Endothelial cell of umbilical vein (primary cell): ENCODE results near the gene VAV2. TPM values are rescaled to one million over a fixed set of nuclear protein-coding genes. Genes with fewer than 3 reads are reported as not detected.

Experiments
- BruUV-seq: library from RNA; stranded (reverse); fragments of 400-500 nt; replicated peaks from 2 replicates; lab custom pipeline; 2021; lab: Mats Ljungman, UMichigan
- CTCF ChIA-PET: fragments of 300-600, 350-600 bp; sonication (Branson Sonifier 250); formaldehyde crosslinking; loops from one replicate; lab custom pipeline; 2021; ENCODE audit warnings: antibody characterized with exemption, inconsistent platforms; lab: Charles Lee
- POLR2A ChIA-PET: fragments of 300-600, 350-600 bp; sonication (Branson Sonifier 250); formaldehyde crosslinking; loops from one replicate; lab custom pipeline; 2021; ENCODE audit warnings: antibody characterized with exemption, inconsistent platforms; lab: Charles Lee
- DNase-seq: peaks from one replicate; pipeline ENCODE4 v3.0.0-alpha.2; 2011; ENCODE audit warnings: low read depth, low spot score
- FAIRE-seq: peaks from 2 replicates; lab custom pipeline; 2011; peaks lifted over from hg19 to GRCh38; lab: Jason Lieb, UNC
- H2AFZ ChIP-seq: 2 replicates; pipeline ENCODE4 v1.6.0; 2012; ENCODE audit warnings: low read depth, low read length, control low read depth, inconsistent platforms
- H3K27ac ChIP-seq: 2 replicates; pipeline ENCODE4 v1.5.1; 2011; ENCODE audit warnings: low read depth, mild to moderate bottlenecking, control low read depth, low read length, moderate library complexity; ENCODE audit not compliant: insufficient read depth
- H3K27me3 ChIP-seq, 2 experiments: 2 replicates each; pipeline versions ENCODE4 v1.6.0 to v1.6.1; 2011; ENCODE audit warnings: low read length in 2 of 2, mixed read lengths in 1 of 2; ENCODE audit not compliant: control insufficient read depth in 2 of 2, insufficient read depth in 2 of 2
- H3K36me3 ChIP-seq, 2 experiments: 2 replicates in 1 of 2; 3 replicates in 1 of 2; pipeline ENCODE4 v1.5.1; 2011; ENCODE audit warnings: low read length in 2 of 2, mild to moderate bottlenecking in 1 of 2, moderate library complexity in 1 of 2; ENCODE audit not compliant: control insufficient read depth in 2 of 2, insufficient read depth in 2 of 2; ENCODE audit errors: extremely low read depth in 1 of 2
- H3K4me1 ChIP-seq: 3 replicates; pipeline ENCODE4 v1.5.1; 2011; ENCODE audit warnings: mild to moderate bottlenecking, low read length; ENCODE audit not compliant: control insufficient read depth, insufficient read depth; ENCODE audit errors: extremely low read depth
- H3K4me2 ChIP-seq: 2 replicates; pipeline ENCODE4 v1.6.1; 2011; ENCODE audit warnings: low read length, control low read depth, mixed read lengths; ENCODE audit not compliant: insufficient read depth
- H3K4me3 ChIP-seq, 3 experiments: fragments of 200-600 bp in 1 of 3; sonication (generic), shearing (Covaris generic) in 1 of 3; replicated peaks in 1 of 3; 2 replicates each; pipeline ENCODE4 v1.5.1; 2011 to 2016; ENCODE audit warnings: control low read depth in 3 of 3, low read length in 3 of 3, mild to moderate bottlenecking in 2 of 3, inconsistent platforms in 1 of 3, low read depth in 1 of 3, moderate library complexity in 1 of 3; ENCODE audit not compliant: insufficient read depth in 1 of 3
- H3K79me2 ChIP-seq: 2 replicates; pipeline ENCODE4 v1.6.0; 2012; ENCODE audit warnings: low read length, inconsistent platforms; ENCODE audit not compliant: control insufficient read depth, insufficient read depth
- H3K9ac ChIP-seq: replicated peaks from 2 replicates; pipeline ENCODE3; 2011; ENCODE audit warnings: low read length, control low read depth; ENCODE audit not compliant: insufficient read depth; ENCODE audit errors: extremely low read depth
- H3K9me1 ChIP-seq: replicated peaks from 3 replicates; pipeline ENCODE4 v1.6.0; 2011; ENCODE audit warnings: mild to moderate bottlenecking, low read length; ENCODE audit not compliant: control insufficient read depth, insufficient read depth; ENCODE audit errors: extremely low read depth
- H3K9me3 ChIP-seq: replicated peaks from 2 replicates; pipeline ENCODE4 v1.5.1; 2012; ENCODE audit warnings: low read length, inconsistent platforms; ENCODE audit not compliant: control insufficient read depth, insufficient read depth
- H4K20me1 ChIP-seq: replicated peaks from 2 replicates; pipeline ENCODE3; 2011; ENCODE audit warnings: mild to moderate bottlenecking, low read length; ENCODE audit not compliant: control insufficient read depth, insufficient read depth; ENCODE audit errors: extremely low read depth
- CTCF ChIP-seq, 2 donors: IDR thresholded peaks; 1 replicate in 1 of 2; 2 replicates in 1 of 2; pipeline ENCODE4 v1.5.1; 2011; ENCODE audit warnings: low read length in 2 of 2, mild to moderate bottlenecking in 2 of 2, moderate library complexity in 2 of 2, control low read depth in 1 of 2, inconsistent platforms in 1 of 2, low read depth in 1 of 2; ENCODE audit not compliant: insufficient read depth in 1 of 2; ENCODE audit errors: extremely low read depth in 1 of 2
- EZH2 ChIP-seq: IDR thresholded peaks from 2 replicates; pipeline ENCODE4 v1.6.1; 2012; ENCODE audit warnings: borderline replicate concordance, low read depth, mild to moderate bottlenecking, moderate library complexity, low read length, inconsistent platforms; ENCODE audit not compliant: severe bottlenecking
- FOS ChIP-seq: IDR thresholded peaks from 2 replicates; pipeline ENCODE4 v1.6.1; 2011; ENCODE audit warnings: mild to moderate bottlenecking, low read length, moderate library complexity, borderline replicate concordance; ENCODE audit not compliant: insufficient read depth
- GATA2 ChIP-seq: IDR thresholded peaks from 2 replicates; pipeline ENCODE4 v1.7.0; 2011; ENCODE audit warnings: low read depth, mild to moderate bottlenecking, moderate library complexity, mixed read lengths, low read length; ENCODE audit not compliant: insufficient read length, insufficient read depth
- JUN ChIP-seq: IDR thresholded peaks from 2 replicates; pipeline ENCODE4 v1.6.1; 2011; ENCODE audit warnings: borderline replicate concordance, low read depth; ENCODE audit not compliant: insufficient read length, insufficient read depth
- MAX ChIP-seq: IDR thresholded peaks from 2 replicates; pipeline ENCODE4 v1.6.1; 2011; ENCODE audit not compliant: insufficient read depth, insufficient read length
- MYC ChIP-seq: IDR thresholded peaks from one replicate; pipeline ENCODE4 v1.6.1; 2011; ENCODE audit warnings: mild to moderate bottlenecking, low read depth, low read length
- POLR2A ChIP-seq: IDR thresholded peaks from 2 replicates; pipeline ENCODE4 v1.6.1; 2012; ENCODE audit warnings: low read depth, mild to moderate bottlenecking, control low read depth, low read length
- POLR2AphosphoS5 ChIP-seq: IDR thresholded peaks from 2 replicates; pipeline ENCODE4 v1.6.1; 2012; ENCODE audit warnings: low read depth, mild to moderate bottlenecking, control low read depth, low read length, moderate library complexity; ENCODE audit not compliant: insufficient read depth
- dilution Hi-C: fragments of 300-500 bp; cut with MboI; formaldehyde crosslinking; loops from one replicate; pipeline ENCODE4 v1.15.0; 2019; ENCODE audit warnings: low sequenced_read_pairs; ENCODE audit not compliant: extremely low pct_ligation_motif_present
- intact Hi-C: fragments of 100-400 bp; cut with micrococcal nuclease; formaldehyde crosslinking; loops from one replicate; pipeline ENCODE4 v1.10.0; 2022
- polyA plus RNA-seq, 4 experiments: library from polyadenylated mRNA; depleted of rRNA in 3 of 4; stranded (reverse) in 3 of 4; unstranded in 1 of 4; fragments of >200 nt; gene quantifications; 2 replicates each; pipeline versions ENCODE4 v1.2.1 to v1.2.3, GENCODE V29; 2011 to 2012; ENCODE audit warnings: missing spikeins in 1 of 4
- total RNA-seq: library from RNA; stranded (reverse); gene quantifications from 2 replicates; pipeline ENCODE4 v1.2.3, GENCODE V29; 2021

VAV2 gene
- total and polyA plus RNA-seq, 2 donors (not counting 3 experiments of a cell fraction or from before 2014, with no cell fraction given): 10.6 to 30.6 TPM

GRCh38 chr9:133934482-133935232 is 57.5 kb downstream of the VAV2 start:
- BruUV-seq: no TSS peak
- dilution Hi-C loops: no loop called here
- Histone ChIP-seq H4K20me1 (no peaks in the 10 kb centered on the region), H3K4me3 (no peak overlapping the region), H3K36me3 (peaks cover 0 to 6% of the 10 kb centered on the region in 2 experiments), H3K9me3 (no peaks in the 10 kb centered on the region), H3K9me1 (no peaks in the 10 kb centered on the region), H3K27ac (no peak overlapping the region), H3K27me3 (no peaks in the 10 kb centered on the region), H3K79me2 (peaks cover 27% of the 10 kb centered on the region), H2AFZ (no peak overlapping the region), H3K4me1 (peaks cover 26% of the 10 kb centered on the region), H3K9ac (no peak overlapping the region), H3K4me2 (no peak overlapping the region)
- TF ChIP-seq EZH2: no peak
- TF ChIP-seq POLR2A: no peak
- no peak for TF ChIP-seq POLR2AphosphoS5
- TF ChIP-seq GATA2: no peak
- no peak for TF ChIP-seq MYC
- no peak for TF ChIP-seq CTCF (IDR thresholded peaks at IDR 0.05; ENCODE audit: extremely low read depth in 1 of 2, insufficient read depth in 1 of 2, low read depth in 1 of 2, low read length in 2 of 2)
- no peak for TF ChIP-seq JUN
- TF ChIP-seq MAX: no peak
- no peak for TF ChIP-seq FOS
- FAIRE-seq (no peak), DNase-seq (no peak)
- ChIA-PET POLR2A (no interaction called here), CTCF (interaction anchor here (0.8 to 1.9 kb wide), 4 partner anchors 12 to 59 kb away, joined by 3 to 8 read pairs (median 4); no protein-coding TSS in a partner anchor)
- intact Hi-C loops: no loop called here
